Kidney (tissue), 14 donors: Measurements from ENCODE around the gene AATK. TPM values are rescaled to one million over a fixed set of nuclear protein-coding genes. Genes with fewer than 3 reads are reported as not detected.

ENCODE experiments used
- DNase-seq, 5 donors: peaks; one replicate each; pipeline ENCODE4 v3.0.0-alpha.2; 2013 to 2020
- FAIRE-seq: peaks from 2 replicates; lab custom pipeline; 2012; peaks lifted over from hg19 to GRCh38; lab: Jason Lieb, UNC
- H3K27ac ChIP-seq, 2 donors: one replicate each; pipeline ENCODE4 v1.7.0; 2013; ENCODE audit warnings: low read depth in 2 of 2, low read length in 2 of 2, inconsistent platforms in 1 of 2
- H3K27me3 ChIP-seq: one replicate; pipeline ENCODE4 v1.7.1; 2013; ENCODE audit warnings: low read length, inconsistent platforms; ENCODE audit not compliant: control insufficient read depth, insufficient read depth
- H3K36me3 ChIP-seq, 3 donors: one replicate each; pipeline versions ENCODE4 v1.7.0 to v1.7.1; 2013; ENCODE audit warnings: low read length in 3 of 3, control low read depth in 1 of 3, inconsistent platforms in 1 of 3; ENCODE audit not compliant: insufficient read depth in 3 of 3, control insufficient read depth in 2 of 3
- H3K4me1 ChIP-seq, 3 donors: one replicate each; pipeline versions ENCODE4 v1.7.0 to v1.7.1; 2013; ENCODE audit warnings: low read length in 3 of 3, inconsistent platforms in 1 of 3, low read depth in 1 of 3; ENCODE audit not compliant: control insufficient read depth in 2 of 3, insufficient read depth in 2 of 3
- H3K4me3 ChIP-seq, 3 donors: one replicate each; pipeline versions ENCODE4 v1.7.0 to v1.8.1; 2013; ENCODE audit warnings: low read length in 3 of 3, control low read depth in 1 of 3, inconsistent platforms in 1 of 3
- H3K9ac ChIP-seq, 3 donors: one replicate each; pipeline versions ENCODE4 v1.7.0 to v1.7.1; 2013; ENCODE audit warnings: low read length in 3 of 3, control low read depth in 1 of 3, inconsistent platforms in 1 of 3
- H3K9me3 ChIP-seq, 3 donors: one replicate each; pipeline versions ENCODE4 v1.7.0 to v1.7.1; 2013; ENCODE audit warnings: low read length in 3 of 3, control low read depth in 1 of 3, inconsistent platforms in 1 of 3; ENCODE audit not compliant: control insufficient read depth in 2 of 3, insufficient read depth in 1 of 3
- CTCF ChIP-seq: IDR thresholded peaks from 3 replicates; pipeline ENCODE4 v1.5.1; 2012; ENCODE audit warnings: mild to moderate bottlenecking, moderate library complexity, borderline replicate concordance; ENCODE audit not compliant: insufficient read depth; ENCODE audit errors: extremely low read depth
- intact Hi-C: fragments of 100-400 bp; cut with DNase I; formaldehyde crosslinking; loops from one replicate; pipeline ENCODE4 v1.11.1; 2022
- polyA plus RNA-seq: library from polyadenylated mRNA; stranded (reverse); fragments of 350-450 nt; fragmentation: Illumina TruSeq; extraction: RNeasy Lipid Tissue Mini Kit (QIAGEN cat#74804); gene quantifications from one replicate; pipeline ENCODE4 v1.2.3, GENCODE V29; 2014; ENCODE audit warnings: low read depth, low replicate concordance; ENCODE audit not compliant: insufficient read depth
- total RNA-seq: library from RNA; stranded (reverse); fragmentation: NEBNext Ultra II Directional; extraction: Animal tissue kit (Norgen Biotek cat#: 25700); gene quantifications from one replicate; pipeline ENCODE4 v1.2.1, GENCODE V29; 2021
- donor health status: control.
- donor health status: control.
- donor health status: control.
- donor health status: control.
- donor health status: control.
- donor health status: DM: yes; HTN: yes; CAD: no.
- donor health status: Normal renal cell carcinoma (clear cell type).

Gene AATK
- total and polyA plus RNA-seq, 2 donors from 2014 or later: 0.65 to 4.2 TPM

- no peaks in the 10 kb centered on the region for H3K27me3 ChIP-seq
- DNase-seq (no peak), FAIRE-seq (no peak)
- H3K4me1 ChIP-seq: peaks cover 0 to 7% (median 0%) of the 10 kb centered on the region in 3 donors
- no peak overlapping the region for H3K4me3 ChIP-seq
- H3K9ac ChIP-seq: no peak overlapping the region
- intact Hi-C loops: no loop called here
- no peak for TF ChIP-seq CTCF
- no peaks in the 10 kb centered on the region for H3K36me3 ChIP-seq
- no peak overlapping the region for H3K27ac ChIP-seq
- H3K9me3 ChIP-seq: no peaks in the 10 kb centered on the region
Observed at GRCh38 chr17:81117672-81118198, 48.3 kb downstream of the AATK start.

DNA sequence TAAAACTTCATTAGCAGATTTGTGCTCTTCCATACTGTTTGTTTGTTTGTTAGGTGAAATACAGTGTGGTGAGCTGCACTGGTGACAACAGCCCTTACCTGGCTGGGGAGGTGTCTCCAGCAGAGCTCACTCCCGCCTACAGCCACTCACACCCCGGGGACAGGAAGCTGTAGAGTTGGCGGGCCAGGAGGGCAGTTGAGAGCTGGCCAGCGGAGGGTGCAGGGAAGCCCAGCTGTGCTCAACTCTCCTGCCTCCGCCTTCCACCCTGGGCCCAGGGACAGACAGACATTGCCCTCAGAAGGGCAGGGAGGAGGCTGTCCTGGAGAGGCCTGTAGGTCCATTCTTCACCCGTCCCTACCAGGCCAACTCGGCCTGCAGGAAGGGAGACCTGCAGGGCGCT lies 49.3 kb downstream of the AATK start:
- no peaks in the 10 kb centered on the region for H3K27me3 ChIP-seq
- H3K27ac ChIP-seq: no peak overlapping the region
- DNase-seq (no peak), FAIRE-seq (no peak)
- H3K9me3 ChIP-seq: no peaks in the 10 kb centered on the region
- intact Hi-C loops: no loop called here
- peaks cover 0 to 7% (median 0%) of the 10 kb centered on the region in 3 donors for H3K4me1 ChIP-seq
- H3K36me3 ChIP-seq: peaks cover 0 to 3% (median 0%) of the 10 kb centered on the region in 3 donors
- TF ChIP-seq CTCF: no peak
- no peak overlapping the region for H3K4me3 ChIP-seq
- no peak overlapping the region for H3K9ac ChIP-seq

- Histone ChIP-seq H3K27me3 (no peaks in the 10 kb centered on the region), H3K9ac (no peak overlapping the region), H3K4me3 (no peak overlapping the region), H3K27ac (no peak overlapping the region), H3K9me3 (no peaks in the 10 kb centered on the region), H3K4me1 (peaks cover 0 to 7% (median 0%) of the 10 kb centered on the region in 3 donors), H3K36me3 (peaks cover 0 to 3% (median 0%) of the 10 kb centered on the region in 3 donors)
- intact Hi-C loops: no loop called here
- FAIRE-seq (no peak), DNase-seq (no peak)
- TF ChIP-seq CTCF: no peak
Observed at GRCh38 chr17:81115749-81116464, 50.1 kb downstream of the AATK start.
